SHP77 treated with DMSO at 0.1 percent for 48 hours (cell line): ENCODE results near the gene NTN3.
"Not testable (repeated sequence)": the region's sequence is repeated elsewhere in the genome, so short reads cannot be mapped to it uniquely, and the experiment has no call there.

ENCODE experiments used
- DNase-seq: peaks from one replicate; lab custom pipeline; 2025; lab: John Stamatoyannopoulos, UW

The NTN3 gene

DNA sequence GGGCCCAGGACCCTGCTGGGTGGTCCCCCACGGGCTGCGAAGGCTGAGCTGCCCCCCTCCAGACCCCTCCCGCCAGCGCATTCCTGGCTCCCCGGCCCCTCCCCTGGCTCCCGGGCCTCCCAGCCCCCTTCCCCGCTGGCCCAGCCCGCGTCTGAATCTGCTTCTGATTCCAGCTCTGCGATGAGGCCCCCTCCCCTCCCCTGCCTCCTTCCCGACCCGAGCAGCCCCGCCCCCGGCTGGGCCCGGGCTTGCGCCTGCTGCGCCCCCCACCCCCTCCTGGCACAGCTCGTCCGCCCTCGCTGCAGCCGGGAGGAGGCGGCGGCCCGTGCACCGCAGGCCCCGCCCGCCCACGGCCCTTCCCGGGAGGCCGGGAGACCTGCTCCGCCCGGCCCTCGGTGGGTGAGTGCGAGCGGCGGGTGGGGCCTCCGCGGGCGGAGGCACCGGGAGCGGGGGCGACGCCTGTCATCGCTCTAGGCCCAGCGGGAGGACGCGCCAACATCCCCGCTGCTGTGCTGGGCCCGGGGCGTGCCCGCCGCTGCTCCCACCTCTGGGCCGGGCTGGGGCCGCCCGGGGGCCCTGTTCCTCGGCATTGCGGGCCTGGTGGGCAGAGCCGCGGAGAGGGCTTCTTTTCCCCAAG lies at the start of gene NTN3:
Gene NTN3 (plus strand): TSS at position 282 of the 637 bp plus-strand sequence. CDS start 405 bp downstream, outside the sequence.
- no peak for DNase-seq

DNA sequence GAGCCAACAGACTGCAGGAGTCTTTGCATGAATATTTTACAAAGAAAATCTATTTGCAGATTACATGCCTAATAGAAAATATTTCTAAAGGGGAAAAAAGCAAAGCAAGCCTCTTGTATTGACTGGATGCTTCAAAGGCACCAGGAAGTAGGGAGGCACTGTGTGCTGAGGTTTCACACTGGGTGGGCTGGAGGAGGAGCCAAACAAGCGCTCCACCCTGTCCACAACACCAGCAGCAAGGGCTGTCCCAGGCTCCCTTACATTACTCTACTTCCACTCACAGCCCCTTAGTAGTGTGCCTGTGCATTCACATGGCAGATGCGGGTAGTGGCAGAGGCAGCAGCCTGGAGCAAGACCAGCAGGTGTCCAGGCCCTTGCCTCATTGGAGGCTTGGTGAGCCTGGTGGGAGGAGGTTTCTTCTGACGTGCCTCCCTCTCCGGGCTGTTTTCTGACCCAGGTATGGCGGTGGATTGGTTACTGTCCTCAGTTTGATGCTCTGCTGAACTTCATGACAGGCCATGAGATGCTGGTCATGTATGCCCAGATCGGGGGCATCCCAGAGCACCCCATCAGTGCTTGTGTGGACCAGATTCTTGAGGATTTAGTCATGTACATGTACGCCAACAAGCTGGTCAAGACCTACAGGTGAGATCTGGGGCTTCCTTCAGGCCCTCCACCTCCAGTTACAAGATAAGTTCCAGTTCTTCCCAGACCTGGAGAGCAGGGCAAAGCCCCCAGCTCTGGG lies 48.8 kb upstream of the NTN3 start:
- DNase-seq: peak; percentile 56

DNA sequence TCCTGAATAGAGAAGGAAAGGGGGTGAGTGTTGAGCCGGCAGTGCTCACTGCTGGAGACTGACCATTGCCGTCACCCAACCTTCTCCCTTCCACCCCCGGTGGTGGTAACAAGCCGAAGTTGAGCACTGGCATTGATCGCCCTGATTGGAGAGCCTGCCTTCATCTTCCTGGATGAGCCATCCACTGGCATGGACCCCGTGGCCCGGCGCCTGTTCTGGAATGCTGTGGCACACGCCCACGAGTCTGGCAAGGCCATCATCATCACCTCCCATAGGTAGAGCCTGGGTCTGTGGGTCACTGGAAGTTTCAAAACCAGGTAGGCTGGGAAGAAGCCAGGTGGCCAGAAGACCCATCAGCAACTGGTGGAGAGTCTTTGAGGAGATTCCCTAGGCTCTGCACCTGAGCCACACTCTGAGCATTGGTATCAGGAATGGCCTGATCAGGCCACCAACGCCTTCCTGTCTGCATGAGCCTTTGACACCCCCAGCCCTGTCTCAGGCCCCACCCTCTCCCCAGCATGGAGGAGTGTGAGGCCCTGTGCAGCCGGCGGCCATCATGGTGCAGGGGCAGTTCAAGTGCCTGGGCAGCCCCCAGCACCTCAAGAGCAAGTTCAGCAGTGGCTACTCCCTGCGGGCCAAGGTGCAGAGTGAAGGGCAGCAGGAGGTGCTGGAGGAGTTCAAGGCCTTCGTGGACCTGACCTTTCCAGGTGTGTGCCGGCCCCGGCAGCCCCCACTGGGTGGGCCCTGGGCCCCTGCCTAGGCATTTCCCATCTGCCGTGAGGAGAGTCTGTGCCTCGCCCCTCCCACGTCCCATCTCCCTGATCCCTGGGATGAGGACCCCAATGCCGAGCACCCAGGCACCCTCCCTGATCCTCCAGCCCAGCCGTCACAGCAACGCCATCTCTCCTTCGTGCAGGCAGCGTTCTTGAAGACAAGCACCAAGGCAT lies 46.8 kb upstream of the NTN3 start:
- DNase-seq: no peak

DNA sequence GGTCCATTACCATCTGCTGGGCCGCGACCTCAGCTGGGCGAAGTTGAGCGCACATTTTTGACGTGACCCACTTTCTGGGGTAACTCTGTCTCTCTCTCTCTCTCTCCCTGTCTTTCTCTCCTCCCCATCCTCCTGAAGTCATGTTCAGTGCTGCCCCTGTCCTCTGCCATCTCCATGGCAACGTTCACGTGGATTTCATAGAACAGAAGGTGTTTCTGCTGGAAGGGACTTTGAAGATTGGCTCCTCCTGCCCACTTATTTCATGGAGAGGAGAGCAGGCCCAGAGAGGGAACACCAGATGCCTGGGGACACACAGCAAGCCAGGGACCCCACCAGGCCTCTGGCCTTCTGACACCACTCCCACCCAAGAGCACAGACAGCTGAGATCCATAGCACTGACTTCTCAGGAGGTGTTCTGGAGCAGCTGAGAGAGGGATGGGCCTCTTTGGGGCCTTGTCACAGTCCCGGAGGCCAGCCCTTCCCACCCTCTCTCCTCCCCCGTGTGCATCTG lies 46.0 kb upstream of the NTN3 start:
- no peak for DNase-seq

DNA sequence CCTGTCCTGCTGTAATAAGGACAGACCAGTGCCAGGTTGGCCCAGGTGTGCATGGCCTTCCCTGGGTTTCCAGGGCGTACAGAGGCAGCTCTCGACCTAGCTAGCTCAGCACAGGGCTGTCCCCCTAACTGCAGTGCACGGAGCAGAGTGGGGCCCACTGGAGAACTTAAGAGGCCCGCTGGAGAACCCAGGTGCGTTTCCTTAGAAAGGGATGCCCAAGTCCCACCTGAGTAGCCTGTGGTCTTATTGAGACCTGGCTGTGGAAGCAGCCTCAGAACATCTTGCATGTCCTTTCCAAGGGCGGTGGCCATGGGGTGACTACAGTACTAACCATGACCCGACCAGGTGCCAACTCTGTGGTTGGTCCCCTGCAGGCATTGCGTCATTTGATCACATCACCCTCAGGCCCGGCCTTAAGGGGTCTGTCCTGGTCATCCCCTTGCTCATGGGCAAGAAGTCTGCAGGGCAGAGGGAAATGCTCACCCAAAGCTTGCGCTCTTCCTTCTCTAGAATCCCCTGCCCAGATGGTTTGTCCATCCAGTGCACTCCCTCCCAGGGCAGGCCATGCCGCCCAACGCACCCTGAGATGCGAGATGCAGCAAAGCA lies 45.2 kb upstream of the NTN3 start:
- no peak for DNase-seq

DNA sequence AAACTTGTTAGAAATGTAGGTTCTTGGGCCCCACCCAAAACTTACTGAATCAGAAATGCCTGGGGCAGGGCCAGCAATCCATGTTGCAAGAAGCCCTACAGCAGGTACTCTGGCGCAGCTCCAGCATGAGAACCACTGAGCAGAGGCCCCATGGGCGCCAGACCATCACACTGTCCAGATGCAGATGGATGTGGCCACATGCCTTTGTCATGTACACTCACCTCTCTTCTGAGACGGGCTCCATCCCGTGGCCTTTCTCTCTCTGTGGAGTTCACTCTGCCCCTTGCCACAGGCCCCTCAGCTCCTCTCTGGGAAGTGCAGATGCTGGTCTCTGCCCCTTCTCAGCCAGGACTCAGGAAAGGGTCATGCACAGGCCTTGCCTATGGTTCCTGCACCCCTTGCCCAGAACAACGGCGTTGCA lies 44.1 kb upstream of the NTN3 start:
- DNase-seq: no peak

DNA sequence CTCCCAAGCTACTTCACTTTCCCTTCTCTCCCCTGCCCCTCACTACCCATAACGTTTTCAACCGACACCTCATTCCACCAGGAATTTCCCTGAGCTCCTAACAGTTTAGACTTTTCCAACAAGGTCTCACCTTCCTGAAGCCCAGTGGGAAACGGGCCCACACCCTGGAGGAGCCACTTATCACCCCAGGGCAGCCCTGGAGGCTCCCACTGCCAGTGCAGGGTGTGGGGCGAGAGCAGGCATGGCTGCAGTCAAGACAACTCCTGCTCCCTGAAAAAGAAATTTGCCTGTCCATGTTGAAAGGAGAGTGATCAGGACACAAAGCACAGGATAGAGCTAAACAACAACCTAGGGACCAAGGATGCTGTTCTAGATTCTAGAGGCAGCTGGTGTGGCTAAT lies 43.6 kb upstream of the NTN3 start:
- no peak for DNase-seq

DNA sequence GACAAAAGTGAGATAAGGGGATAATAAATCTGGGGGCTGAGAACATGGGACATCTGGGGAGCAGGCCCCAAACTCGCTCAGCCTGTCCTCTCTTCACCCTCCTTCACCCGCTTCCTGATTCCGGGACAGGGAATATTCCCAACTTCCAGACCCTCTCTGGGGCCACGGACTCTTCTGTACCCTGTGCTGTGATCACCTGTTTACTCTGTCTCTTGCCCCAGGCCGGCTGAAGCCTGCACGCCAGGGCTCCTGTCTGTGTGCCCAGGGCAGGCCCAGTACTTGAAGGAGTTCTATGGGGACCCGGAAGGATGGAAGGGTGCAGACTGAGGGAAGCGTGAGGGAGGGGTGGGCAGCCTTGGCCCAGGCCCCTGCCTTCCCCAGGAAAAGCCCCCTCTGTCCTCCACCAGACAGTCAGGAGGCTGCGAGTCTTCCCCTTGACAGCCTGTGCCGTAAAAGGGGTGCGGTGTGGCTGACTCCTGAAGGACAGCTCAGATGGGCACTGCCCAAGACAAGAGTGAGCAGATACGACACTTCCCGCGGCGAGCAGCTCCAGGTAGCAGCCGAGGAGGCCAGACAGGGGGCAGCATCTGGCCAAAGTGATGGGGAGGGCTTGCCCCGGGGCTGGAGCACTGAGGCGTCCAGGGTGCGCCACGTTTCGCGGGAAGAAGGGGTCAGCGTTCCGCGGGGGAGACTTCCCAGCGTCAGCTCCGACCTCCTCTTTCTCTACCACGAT lies 42.9 kb upstream of the NTN3 start:
- peak; percentile 10 for DNase-seq

DNA sequence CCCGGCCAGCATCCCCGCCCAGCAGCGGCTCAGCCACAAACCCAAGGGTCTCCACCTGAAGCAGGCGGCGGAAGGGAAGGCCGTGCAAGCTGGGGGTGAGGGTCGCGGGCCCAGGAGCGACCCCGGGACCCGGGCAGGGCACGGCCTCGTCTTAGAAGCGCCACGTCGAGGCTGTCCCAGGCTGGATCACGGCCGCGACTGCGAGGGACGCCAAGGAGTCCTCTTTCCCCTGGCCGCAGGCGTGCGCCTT lies 42.4 kb upstream of the NTN3 start:
- DNase-seq: no peak

DNA sequence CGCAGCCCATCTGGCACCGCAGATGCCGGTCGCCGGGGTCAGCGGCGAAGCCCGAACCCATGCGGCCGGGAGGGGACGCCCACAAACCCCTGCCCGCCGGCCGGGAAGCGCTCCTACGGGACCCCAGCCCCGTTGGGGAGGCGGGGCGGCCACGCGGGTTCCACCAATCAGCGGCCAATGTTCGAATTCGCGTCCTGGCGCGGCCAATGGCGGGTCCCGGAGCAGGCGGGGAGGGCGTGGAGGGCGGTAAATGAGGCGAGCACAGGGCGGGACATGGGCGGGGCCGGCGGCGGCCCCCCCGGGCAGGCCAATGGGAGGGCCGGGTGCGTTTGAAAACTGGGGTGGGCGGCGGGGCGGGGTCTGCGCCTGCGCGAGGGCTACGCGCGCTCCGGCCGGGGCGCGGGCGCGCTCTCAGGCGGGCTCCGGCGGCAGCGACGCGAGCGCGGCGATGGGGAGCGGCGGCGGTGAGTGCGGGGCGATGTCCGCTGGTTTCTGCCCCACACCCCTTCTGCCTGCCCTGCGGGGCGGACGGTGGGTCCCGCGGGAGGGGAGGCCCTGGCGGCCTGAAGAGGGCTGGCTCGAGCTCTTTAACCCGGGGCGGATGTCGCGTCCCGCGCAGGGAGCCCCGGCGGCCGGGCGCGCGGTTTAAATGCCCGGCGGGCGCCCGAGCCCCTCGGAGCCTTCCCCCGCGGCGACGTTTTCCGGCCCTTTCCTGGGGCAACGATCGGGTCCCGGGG lies 41.9 kb upstream of the NTN3 start, which contains the start of gene CCNF:
Gene CCNF (plus strand): TSS at position 414 of the 737 bp plus-strand sequence. CDS start 35 bp downstream, at position 449.
- peak; percentile 82 for DNase-seq

DNA sequence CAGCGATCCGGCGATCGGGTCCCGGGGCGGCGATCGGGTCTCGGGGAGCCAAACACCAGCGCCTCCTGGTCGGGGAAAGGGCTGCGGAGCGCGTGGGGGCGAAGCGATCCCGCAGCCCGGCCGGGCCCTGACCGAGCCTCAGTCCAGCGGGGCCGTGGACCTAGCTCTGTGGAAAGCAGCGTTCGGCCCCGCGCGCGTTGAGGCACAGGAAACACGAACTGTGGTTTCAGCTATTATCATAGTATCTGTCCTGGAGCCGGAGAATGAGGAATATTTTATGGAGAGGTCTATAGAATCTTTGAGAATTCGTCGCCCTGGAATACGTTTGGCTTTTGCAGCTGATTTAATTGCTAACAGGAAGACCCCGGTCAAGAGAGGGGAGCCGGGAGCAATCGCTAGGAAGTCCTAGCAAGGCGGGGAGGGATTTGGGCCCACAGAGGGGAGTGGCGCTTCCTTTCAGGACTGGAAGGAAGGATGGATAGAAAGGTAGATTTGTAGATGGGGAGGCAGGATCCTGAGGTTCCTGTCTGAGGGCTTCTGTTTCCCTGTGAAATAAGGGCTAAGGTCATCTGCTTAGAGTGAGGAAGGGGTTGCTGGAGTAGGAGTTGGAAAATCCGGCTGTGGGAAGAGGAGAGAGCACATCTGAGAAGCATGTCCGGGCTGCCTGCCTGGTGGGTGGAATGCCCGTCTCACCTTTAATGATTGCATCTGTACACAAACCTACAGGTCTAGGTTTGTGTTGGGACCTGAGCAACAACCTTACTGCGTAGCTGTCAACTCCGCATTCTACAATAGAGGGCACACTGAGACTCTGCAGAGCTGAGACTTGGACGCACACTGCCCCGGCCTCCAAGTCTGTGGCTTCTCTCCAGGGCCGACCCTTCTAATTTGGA lies 41.1 kb upstream of the NTN3 start:
- no peak for DNase-seq

DNA sequence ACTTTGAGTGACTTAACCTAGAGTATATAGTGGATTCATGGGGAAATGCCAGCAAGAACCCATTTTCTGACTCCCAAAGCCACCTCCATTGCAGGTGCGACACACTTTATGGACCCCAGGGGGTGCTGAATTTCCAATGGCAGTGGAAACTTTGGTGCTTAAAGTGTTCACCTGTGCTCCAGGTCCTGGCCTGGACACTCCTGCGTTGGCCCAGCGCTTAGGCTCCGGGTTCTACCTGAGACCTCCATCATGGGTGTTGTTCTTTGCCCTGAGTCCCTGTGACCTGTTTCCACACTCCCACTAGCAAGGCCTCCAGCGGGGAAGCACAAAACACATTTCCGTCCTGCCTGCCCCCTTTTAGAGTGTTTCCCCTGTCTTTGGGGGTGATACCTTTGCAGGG lies 38.8 kb upstream of the NTN3 start:
- no peak for DNase-seq

DNA sequence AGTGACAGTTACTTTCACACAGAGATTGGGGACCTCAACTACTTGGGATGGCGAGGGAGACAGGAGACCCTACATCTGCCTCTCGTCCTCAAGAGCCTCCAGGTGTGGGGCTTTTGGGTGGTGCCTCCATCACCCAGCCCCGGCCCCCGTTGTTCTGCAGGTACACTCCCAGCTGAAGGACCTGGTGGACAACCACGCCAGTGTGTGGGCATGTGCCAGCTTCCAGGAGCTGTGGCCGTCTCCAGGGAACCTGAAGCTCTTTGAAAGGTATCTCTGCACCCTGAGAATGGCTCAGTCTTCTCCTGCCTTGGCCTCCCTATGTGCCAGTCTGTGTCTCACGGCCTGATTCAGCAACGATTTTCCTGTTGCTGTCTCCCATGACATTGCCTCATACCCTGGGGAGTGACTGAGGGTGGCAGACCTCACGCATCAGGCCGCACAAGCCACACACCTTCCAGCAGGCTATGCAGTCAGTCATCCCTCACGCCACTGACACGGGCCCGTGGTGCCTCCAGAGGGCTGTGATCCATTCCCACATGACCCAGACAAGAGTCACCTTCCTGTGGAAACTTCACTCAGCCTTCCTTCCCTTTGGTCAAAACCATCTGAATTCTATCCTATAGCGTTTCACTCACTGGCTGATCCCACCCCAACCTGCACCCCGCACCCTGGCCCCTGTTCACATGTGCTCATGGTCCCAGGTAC lies 38.1 kb upstream of the NTN3 start:
- DNase-seq: no peak

DNA sequence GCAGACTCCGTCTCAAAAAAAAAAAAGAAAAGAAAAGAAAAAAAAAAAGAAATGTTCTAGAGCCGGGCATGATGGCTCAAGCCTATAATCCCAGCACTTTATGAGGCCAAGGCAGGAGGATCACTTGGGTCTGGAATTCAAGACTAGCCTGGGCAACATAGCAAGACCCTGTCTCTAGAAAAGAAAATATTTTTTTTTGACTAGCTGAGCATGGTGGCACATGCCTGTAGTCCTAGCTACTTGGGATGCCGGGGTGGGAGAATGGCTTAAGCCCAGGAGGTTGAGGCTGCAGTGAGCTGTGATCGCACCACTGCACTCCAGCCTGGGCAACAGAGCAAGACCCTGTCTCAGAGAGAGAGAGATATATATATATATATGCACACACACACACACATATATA lies 35.9 kb upstream of the NTN3 start:
- not testable (repeated sequence) for DNase-seq

DNA sequence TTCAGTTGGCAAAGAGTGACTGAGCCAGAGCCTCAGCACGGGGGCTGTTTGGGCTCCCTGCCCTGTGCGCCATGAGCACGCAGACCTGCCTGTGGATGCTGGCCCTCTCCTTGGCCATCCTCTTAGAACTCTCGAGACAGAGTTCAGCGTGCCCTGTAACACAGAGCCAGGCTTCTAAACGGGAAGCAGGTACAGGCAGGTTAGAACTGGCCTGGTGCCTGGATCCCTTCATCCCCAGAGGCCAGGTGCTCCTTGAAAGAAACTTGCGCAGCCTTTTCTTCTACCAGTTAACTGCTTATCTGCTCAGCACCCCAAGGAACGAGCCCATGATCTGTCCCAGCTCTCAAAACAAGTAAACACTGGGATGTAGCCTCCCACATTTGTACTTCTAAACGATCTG lies 35.0 kb upstream of the NTN3 start:
- no peak for DNase-seq

DNA sequence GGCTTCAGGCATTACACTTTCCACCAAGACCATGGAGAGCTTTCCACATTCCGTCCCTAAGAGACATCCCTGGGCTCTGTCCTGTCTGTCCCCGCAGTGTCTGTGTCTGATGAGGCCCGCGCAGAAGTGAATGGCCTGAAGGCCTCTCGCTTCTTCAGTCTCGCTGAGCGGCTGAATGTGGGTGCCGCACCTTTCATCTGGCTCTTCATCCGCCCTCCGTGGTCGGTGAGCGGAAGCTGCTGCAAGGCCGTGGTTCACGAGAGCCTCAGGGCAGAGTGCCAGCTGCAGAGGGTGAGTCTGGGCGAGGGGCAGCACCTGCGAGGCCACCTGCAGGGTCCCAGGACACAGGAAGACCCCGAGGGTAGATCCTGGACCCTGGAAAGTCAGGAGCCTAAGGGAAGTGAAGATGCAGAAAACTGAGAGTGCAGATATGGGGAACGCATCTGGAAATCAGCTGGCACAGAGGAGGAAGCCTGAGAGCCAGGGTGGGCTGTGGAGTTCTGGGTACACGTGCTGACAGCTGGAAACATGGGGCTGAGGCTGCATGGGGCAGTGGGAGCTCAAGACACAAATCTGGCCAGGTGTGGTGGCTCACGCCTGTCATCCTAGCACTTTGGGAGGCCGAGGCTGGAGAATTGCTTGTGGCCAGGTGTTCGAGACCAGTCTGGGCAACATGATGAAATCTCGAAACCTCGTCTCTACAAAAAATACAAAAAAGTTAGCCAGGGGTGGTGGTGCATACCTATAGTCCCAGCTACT lies 33.9 kb upstream of the NTN3 start:
- no peak for DNase-seq

DNA sequence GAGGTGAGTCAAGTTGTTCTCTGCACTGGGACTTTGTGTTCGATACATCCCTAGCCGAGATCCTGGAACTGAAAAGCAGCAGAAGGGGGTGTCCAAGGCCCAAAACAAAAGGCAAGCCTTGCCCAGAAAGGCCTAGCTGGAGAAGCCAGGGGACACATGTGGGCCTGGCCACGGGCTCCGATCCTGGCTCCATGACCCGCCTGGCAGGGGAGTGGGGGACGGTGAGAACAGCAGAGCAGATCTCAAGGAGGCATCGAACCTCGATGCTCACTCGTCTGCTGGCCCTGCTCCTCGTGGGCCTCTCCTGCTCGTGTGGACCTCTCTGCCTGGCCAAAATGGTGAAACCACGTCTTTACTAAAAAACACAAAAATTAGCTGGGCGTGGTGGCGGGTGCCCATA lies 33.0 kb upstream of the NTN3 start:
- DNase-seq: no peak

DNA sequence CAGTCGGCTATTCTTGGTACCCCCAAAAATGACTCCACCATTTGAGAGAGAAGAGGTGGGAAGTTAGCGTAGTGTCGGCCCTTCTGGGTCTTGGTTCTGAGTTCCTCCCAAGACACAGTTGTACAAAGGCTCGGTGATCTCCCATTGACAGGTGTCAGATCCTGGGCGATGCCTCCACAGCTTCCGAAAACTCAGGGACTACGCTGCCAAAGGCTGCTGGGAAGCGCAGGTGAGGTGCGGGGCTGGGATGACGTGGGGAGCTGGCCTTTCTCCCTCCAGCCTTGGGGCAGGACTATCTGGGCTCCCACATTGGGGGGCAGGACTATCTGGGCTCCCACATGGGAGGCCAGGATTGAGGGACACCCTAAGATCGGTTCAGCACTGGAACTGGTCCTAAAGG lies 31.5 kb upstream of the NTN3 start:
- no peak for DNase-seq
